Neural cell (in vitro differentiated cells): ENCODE data around the gene AOAH.

ENCODE experiments used
- EZH2 ChIP-seq: fragments of 200-600, 300-800 bp; shearing (Covaris generic), sonication (generic); IDR thresholded peaks from 2 replicates; pipeline ENCODE4 v1.6.1; 2014; ENCODE audit warnings: antibody characterized with exemption, low read length, borderline replicate concordance, mild to moderate bottlenecking; ENCODE audit not compliant: insufficient read depth, poor library complexity, severe bottlenecking
- POLR2AphosphoS5 ChIP-seq: IDR thresholded peaks from 2 replicates; pipeline ENCODE4 v1.6.1; 2012
- RAD21 ChIP-seq: fragments of 450-650 bp; conservative IDR thresholded peaks from 2 replicates; pipeline ENCODE4 v1.6.1; 2014; ENCODE audit warnings: antibody characterized with exemption, mild to moderate bottlenecking, moderate library complexity
- SMC3 ChIP-seq: fragments of 450-650 bp; conservative IDR thresholded peaks from 2 replicates; pipeline ENCODE4 v1.6.1; 2014; ENCODE audit warnings: antibody characterized with exemption, mild to moderate bottlenecking, moderate library complexity; ENCODE audit not compliant: poor library complexity
- TF ChIP-seq, protein P1 (sequence below): fragments of 450-650 bp; IDR thresholded peaks from 2 replicates; pipeline ENCODE4 v1.5.1; 2014; ENCODE audit warnings: antibody characterized with exemption, mild to moderate bottlenecking, moderate library complexity; ENCODE audit not compliant: poor library complexity, severe bottlenecking
- TF ChIP-seq, protein P2 (sequence below): IDR thresholded peaks from 2 replicates; pipeline ENCODE4 v1.6.1; 2012; ENCODE audit warnings: borderline replicate concordance

GRCh38 chr7:36710186-36710791 is 14.0 kb downstream of the AOAH start:
- no peak for TF ChIP-seq POLR2AphosphoS5
- TF ChIP-seq, protein P1, sequence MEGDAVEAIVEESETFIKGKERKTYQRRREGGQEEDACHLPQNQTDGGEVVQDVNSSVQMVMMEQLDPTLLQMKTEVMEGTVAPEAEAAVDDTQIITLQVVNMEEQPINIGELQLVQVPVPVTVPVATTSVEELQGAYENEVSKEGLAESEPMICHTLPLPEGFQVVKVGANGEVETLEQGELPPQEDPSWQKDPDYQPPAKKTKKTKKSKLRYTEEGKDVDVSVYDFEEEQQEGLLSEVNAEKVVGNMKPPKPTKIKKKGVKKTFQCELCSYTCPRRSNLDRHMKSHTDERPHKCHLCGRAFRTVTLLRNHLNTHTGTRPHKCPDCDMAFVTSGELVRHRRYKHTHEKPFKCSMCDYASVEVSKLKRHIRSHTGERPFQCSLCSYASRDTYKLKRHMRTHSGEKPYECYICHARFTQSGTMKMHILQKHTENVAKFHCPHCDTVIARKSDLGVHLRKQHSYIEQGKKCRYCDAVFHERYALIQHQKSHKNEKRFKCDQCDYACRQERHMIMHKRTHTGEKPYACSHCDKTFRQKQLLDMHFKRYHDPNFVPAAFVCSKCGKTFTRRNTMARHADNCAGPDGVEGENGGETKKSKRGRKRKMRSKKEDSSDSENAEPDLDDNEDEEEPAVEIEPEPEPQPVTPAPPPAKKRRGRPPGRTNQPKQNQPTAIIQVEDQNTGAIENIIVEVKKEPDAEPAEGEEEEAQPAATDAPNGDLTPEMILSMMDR: no peak
- TF ChIP-seq, protein P2, sequence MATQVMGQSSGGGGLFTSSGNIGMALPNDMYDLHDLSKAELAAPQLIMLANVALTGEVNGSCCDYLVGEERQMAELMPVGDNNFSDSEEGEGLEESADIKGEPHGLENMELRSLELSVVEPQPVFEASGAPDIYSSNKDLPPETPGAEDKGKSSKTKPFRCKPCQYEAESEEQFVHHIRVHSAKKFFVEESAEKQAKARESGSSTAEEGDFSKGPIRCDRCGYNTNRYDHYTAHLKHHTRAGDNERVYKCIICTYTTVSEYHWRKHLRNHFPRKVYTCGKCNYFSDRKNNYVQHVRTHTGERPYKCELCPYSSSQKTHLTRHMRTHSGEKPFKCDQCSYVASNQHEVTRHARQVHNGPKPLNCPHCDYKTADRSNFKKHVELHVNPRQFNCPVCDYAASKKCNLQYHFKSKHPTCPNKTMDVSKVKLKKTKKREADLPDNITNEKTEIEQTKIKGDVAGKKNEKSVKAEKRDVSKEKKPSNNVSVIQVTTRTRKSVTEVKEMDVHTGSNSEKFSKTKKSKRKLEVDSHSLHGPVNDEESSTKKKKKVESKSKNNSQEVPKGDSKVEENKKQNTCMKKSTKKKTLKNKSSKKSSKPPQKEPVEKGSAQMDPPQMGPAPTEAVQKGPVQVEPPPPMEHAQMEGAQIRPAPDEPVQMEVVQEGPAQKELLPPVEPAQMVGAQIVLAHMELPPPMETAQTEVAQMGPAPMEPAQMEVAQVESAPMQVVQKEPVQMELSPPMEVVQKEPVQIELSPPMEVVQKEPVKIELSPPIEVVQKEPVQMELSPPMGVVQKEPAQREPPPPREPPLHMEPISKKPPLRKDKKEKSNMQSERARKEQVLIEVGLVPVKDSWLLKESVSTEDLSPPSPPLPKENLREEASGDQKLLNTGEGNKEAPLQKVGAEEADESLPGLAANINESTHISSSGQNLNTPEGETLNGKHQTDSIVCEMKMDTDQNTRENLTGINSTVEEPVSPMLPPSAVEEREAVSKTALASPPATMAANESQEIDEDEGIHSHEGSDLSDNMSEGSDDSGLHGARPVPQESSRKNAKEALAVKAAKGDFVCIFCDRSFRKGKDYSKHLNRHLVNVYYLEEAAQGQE: no peak
- TF ChIP-seq EZH2: no peak
- no peak for TF ChIP-seq RAD21
- TF ChIP-seq SMC3: no peak
